SH-SY5Y (cell line): Measurements from ENCODE around the gene EVPL.

ENCODE experiments used
- GATA2 ChIP-seq: IDR thresholded peaks from 2 replicates; pipeline ENCODE4 v1.6.1; 2011; ENCODE audit warnings: mild to moderate bottlenecking, low read depth, low read length
- GATA3 ChIP-seq: IDR thresholded peaks from 2 replicates; pipeline ENCODE4 v1.6.1; 2011; ENCODE audit warnings: low read depth, mild to moderate bottlenecking, low read length, moderate library complexity

- peak; percentile 55 for TF ChIP-seq GATA2
- TF ChIP-seq GATA3: no peak
Measured at GRCh38 chr17:76046064-76046463, 19.0 kb upstream of the EVPL start.
